HG03066 (cell line): ENCODE results near the gene RGS10.
A peak's percentile ranks its signal among the peaks of the same experiment; 100 is the strongest.

Experiments
- ATAC-seq: cut with Tn5 transposase; IDR thresholded peaks from one replicate; pipeline ENCODE4 v1.9.1; 2021; ENCODE audit warnings: low read depth; ENCODE audit not compliant: unreplicated experiment

RGS10 gene

DNA sequence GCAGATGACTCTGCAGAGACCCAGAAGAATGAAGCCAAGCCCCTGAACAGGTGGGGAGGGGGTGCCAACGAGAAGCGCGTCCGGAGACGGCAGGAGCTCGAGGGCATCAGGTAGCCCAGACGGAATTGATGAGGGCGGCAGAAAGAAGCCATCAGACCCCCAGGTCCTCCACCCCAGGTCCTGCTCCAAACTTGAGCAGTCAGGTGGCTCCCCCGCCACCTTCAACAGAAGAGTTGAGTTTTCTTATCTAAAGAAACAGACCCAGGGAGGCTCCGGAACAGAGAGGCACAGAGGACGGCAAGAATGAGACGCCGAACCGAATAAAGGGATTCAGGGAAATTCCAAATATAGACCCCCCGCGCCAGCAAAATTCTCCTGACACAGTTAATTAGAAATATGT, 22.2 kb downstream of the RGS10 start:
- ATAC-seq, result no peak

DNA sequence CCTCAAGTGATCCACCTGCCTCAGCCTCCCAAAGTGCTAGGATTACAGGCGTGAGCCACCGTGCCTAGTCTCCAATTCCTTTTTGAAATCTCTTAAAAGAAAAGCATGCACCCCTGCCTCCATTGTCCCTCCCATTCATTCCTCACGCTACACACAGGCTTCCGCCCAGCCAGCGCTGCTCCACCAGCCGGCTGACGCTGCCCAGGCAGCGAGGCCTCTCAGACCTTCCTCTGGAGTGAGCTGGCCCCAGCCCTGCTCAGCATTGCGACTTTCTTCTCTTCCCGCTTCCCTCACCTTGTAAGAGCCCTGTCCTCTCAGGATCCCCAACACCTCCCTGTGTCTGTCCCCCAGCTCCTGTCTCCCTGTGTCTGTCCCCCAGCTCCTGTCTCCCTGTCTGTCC, 23.6 kb downstream of the RGS10 start:
- no peak for ATAC-seq

DNA sequence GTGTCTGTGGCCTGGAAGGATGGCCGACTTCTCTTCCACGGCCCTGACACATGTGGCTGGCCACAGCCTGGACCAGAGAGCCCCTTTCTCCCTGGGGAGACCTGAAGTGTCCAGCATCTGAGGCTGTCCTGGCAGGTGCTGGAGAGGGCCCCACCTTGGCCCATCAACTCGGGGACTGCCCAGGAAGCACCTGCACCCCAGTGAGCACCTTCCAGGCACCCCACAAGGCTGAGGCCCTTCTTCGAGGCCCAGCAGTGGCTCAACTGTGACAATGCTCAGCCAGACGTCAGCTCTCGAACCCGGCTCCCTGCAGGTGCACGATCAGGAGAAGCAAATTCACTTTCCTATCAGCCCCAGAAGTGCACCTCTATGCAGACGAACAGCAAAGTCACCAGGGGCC, 24.3 kb downstream of the RGS10 start:
- peak; percentile 29 for ATAC-seq

DNA sequence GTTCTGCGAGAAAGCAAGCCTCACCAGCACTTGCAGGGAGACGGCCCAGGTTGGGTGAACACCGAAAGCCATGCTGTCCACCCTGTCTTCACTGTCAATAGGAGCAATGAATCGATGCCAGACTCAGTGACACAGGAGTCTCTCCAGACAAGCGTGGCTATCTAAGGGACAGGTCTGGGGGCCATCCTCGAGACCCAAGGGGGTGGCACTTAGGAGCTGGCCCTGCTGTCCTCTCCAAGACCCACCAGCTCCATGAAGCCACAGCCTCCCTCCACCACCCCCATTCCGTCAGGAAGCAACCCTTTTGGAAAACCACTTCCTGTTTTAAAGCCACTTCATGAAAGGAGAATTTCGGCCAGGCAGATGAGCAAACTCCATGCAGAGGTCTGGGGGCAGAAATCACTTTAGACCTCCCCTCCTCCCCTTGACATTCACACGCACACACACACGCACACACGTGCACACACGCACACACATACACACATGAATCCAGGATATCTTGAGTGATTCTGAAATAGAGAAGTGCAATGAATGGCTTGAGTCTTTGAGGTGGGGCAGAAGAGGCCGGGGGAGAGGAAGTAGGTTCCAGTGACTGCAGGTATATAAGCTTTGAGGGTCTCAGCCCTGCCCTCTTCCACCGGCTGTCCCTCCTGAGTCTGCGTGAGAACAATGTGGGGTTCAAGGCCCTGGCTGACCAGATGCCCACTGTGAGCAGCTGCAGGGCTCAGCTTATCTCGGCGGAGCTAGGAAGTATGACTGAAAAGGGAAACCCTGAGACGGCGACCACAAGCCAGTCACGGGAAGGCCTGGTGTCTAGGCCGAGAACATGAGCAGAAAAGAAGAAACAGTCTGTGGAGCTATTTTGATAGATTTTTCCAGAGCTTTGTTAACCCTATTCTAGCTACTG, 25.0 kb downstream of the RGS10 start:
- peak; percentile 59 for ATAC-seq

DNA sequence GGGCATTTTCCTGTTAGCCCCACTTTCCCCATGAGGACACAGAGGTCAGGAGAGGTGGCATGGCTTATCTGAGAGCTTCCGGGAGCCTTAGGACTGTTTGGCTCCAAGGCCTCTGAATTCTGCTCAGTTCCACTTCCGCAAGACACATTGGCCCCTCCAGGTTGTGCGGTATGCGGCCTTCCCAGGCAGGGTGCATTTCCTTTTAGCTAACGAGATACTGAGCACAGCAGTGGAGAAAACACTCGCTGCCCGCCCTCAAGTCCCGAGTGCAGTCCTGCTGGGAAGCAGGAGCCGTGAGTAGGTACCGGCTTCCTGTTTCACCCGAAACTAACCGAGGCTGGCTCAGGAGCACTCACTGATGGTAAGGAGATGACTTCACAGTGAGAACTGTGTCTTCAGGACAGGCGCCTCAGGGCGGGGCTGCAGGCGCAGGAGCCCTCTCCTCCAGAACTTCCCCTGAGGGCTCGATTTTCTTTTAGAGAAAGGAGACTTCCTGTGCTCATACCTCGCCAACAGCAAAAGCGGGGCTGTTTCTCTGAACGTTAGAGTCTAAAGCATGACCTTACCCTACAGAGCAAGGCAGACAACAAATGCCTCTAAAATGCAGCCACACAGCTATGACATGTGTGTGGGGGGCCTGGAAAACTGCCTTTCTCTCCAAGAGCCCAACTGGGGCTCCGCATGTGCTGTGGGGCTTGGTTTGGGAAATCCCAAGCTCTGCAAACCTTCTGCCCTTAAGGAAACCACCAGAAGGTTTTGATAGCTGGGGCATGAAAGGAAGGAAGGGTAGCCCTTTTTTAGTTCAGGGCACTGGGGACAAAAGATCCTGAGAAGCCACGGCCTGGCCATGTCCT, 25.9 kb downstream of the RGS10 start:
- ATAC-seq, result peak; percentile 69

DNA sequence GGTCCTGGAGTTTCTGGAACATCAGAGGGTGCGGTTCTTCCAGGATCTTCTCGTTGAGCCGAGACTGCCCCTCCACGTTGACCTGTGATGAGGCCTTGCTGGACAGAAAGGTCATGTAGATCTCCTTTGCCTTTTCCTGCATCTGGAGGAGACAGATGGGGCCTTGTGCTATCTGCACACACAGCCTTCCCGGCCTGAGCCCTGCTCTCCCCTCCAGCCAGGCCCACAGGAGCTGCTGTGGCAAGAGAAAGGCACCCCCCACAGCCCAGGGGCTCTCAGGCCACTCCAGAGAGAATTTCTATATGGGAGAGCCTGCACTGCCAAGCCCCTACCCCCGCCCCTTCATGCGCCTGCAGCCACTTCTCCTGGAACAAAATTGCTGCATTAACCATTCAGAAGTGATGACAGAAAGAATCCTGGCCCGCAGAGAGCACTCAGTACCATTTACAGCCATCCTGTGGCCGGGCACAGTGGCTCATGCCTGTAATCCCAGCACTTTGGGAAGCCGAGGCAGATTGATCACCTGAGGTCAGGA, 26.9 kb downstream of the RGS10 start:
- ATAC-seq, result no peak

DNA sequence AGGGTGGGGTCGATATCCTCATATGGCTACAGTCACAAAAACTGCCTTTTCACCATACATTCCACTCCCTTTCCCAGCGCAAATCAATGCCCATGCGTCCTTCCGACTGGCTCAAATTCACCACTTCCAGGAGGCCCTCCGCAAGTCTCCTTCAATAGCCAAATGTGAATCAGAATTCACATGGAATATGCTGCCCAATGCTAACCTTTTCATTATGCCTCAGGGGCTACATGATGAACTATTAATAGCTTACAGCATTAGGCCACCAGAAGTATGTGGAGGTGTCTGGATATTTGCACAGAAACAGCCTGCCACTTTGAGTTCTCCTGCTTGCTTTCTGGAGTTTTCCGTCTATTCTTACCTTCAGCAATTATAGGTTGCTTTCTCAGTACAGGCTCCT, 27.7 kb downstream of the RGS10 start:
- no peak for ATAC-seq

DNA sequence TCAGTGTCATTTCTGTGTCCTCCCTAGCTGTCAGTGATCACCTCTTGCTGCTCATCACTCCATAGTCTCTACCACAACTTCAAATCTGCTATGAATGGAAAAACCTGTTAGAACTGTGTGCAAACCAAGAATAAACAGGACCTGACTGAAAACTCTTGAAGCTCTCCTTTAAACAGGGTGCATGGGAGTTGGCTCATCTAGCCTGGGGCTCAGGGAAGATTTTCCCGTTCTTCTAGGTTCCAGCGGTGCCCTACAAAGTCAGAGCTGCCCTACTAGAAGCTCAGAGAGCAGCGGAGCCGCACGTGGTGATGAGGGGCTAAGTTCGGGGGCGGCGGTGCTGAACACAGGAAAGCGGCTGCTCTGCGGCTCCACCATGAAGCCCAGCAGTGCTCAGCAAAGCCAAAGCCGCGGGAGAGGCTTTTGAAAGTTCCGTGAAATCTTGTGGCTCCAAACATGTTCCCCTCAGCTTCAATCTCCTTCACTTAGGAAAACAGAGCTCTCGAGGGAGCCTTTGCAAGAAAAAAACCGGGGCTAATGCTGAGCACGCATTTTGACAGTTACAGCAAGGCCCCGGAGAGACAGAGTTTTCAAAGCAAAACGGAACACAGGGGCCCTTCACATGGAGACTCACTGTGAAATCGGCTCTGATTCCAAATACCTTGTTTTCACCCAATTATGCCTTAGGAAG, 30.5 kb downstream of the RGS10 start:
- ATAC-seq, result no peak

DNA sequence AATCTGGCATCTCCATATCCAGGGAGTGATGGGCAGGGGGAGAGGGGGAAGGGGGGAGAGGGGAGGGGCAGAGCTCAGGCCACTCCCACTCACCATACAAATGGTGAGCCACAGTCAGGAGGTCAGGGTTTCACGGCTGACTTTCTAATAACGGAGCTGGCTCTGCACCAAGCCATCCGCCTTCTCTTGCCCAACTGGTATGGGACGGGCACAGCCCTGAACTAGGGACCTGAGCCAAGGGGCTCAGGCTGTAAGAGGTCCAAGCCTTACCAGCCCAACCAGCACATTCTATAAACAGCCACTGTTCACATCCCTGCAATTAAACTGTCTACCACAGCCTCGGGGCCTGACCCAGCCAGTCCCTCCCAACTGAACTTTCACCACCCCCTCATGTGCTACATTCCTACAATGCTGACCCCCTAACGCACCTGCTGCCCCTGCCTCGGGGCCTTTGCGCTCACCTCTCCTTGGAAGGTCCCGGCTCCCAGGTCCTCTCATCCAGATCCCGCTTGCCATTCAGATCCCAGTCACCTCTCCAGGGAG, 32.5 kb downstream of the RGS10 start:
- ATAC-seq, result no peak

DNA sequence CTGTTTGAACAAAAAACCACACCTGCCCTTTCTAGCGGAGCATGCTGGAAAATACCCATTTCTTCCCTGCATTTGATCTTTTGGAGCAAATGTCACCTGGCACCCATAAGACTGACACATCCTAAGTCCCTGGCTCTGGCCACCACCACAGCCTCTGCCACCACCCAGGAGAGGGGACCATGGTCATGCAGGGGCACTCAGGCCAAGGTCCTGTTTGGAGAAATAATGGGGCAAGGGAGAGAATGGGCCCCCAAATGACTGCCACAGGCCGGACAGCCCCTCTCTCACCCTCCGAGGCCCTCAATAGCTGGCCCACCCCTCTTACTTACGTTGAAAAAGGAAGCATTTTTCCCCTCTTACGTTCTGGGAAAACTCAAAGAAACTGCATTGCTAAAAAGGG, 35.4 kb downstream of the RGS10 start:
- ATAC-seq, result no peak

DNA sequence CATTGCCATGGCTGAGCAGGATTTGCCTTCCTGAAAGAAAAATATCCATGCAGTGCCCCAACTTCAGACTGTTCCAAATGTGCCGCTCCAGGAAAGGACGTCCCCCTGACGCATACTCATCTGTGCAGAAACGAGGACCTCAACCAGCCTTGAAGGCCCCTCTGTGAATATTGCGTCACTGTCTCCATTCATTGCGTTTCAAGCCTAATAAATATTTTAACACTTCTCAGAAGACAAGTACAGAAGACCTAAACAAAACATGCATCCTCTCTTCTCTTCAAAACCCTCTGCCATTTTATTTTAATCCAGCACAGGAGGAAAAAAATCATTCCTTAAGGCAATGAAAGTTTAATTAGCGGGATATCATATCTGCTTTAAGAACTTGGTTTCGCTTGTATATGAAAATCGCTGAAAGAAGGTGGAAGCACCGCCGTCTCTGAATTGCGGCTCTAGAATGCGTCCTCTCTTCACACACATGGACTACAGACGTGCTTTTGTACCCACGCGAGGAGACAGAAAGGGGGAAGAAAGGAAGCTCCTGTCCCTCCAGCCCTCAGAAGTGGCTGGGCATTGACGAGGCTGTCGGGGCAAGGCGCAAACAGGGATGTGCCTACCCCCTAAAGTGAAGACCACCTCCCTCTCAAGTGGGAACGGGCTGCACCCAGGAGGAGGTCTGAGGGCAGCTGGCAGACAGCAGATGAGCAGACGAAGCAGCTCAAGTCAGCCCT, 36.8 kb downstream of the RGS10 start:
- no peak for ATAC-seq

DNA sequence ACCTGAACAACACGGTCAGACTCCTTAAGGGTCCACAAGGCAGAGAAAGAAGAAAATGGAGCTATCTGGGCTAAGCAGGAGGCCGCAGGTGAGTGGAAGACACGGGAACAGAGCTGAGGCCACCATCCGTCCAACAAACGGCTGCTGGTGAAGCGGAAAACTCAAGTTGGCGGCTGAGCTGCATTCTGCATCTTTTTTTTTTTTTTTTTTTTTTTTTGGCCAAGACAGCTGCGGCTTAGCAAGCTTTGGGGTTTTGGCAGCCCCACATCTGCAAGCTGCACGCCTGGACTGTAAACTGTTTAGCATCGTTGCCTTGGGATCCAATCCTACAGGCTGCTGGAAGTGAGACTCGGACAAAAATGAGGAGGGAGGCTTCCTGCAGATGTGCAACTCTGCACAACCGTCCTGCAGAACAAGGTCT, 37.4 kb downstream of the RGS10 start:
- no peak for ATAC-seq

DNA sequence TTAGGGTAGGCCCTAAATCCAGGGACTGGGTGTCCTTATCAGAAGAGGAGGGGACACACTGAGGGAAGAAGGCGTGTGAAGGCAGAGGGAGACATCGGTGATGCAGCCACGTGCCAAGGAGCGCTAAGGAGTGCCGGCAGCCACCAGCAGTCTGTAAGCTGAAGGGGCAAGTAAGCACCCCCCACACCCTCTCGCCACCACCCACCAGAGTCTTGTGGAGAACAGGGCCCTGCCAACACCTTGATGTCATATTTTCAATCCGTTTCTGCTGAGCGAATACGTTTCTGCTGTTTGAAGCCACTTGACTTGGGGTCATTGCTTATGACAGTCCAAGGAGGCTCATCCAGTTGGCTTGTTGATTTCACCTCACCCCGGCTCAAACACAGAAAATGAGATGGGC, 37.9 kb downstream of the RGS10 start:
- no peak for ATAC-seq

DNA sequence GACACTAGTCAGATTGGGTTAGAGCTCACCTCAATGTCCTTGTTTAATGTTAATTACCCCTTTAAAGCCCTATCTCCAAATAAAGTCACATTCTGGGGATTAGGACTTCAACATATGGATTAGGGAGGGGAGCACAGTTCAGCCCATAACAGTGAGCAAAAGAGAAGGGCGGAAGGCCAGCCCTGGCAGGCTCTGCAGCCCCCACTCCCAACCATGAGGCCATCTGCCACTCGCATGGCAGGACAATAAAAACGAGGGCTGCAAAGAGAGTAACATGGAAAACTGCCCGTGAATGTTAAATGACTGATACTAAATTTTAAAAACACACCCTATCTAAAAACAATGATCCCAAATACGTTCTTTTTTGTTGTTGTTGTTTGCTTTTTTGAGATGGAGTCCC, 38.7 kb downstream of the RGS10 start:
- ATAC-seq, result no peak

DNA sequence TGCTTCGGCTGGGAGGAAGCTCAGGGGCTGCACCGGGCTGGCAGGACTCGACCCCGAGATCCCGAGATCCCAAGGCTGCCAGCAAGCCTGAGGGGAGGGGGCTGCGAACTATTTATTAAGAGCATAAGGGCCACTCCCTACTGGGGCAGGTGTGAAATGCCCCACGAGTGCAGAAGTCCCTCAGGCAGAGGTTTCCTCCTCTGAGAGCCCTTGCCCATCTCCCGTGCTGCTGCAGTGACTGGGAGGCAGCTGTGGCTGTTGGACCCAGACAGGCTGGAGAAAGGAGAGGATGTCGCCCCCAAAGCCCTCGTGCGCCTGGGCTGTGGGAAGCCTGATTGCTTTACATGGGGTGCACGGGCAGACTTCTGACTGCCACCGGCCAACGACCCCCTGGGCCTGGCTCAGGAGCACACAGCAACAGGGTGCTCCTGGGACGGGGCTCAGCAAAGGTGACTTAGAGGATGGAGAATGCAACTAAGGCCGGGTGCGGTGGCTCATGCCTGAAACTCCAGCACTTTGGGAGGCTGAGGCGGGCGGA, 39.8 kb downstream of the RGS10 start:
- ATAC-seq, result peak; percentile 5

DNA sequence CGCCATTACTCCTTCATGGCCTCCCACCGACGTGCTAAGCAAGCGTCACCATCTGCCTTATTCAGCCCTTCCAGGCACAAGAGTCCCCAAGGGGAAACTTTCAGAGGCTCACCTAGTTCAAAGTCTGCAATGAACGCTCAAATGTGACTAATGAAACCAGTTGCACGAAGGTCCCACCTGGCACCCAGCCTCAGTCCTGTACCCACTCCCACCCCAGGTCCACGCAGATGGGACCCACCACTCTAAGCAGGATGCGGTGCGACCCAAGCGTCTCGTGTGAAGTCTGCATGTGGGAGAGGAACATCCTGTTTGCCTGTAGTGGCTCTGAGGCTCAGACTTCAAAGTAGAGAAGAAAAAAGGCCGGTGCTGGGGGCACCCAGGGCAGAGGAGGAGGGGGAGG, 40.3 kb downstream of the RGS10 start:
- peak; percentile 51 for ATAC-seq

DNA sequence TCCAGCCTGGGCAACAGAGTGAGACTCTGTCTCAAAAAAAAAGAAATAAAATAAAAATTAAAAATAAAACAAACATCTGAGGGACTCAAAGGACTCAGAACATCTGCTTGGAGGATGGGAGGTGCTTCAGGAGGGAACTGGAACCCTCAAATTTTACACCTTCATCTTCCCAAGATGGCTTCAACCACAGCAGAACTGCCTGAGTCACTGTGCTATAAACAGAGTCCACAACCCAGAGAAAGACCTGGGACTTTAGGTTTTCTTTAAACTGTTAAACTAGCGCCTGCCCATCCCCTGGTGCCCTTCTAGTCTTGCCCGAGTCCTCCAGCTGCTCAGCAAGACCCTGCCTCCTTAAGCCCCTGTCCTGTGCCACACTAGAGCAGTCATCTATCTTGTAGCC, 40.8 kb downstream of the RGS10 start:
- ATAC-seq, result no peak

DNA sequence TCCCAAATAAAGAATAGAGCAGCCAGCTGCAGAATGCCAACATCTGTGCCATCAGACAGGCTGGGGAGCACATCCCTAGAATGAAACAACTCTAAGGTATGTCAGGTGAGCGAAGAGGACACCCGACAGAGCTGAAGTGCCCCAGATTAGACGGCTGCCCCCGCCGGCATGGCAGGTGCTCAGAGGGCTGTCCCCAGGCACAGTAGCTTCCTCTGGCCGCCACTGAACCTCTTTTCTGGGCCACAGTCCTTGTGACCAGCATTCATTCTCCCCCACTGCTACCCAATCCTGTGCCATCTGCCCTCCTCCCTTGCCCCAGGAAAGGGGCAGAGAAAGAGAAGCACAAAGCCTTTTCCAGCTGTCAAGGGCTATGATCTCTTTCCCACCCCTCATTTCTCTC, 41.7 kb downstream of the RGS10 start:
- ATAC-seq, result no peak

DNA sequence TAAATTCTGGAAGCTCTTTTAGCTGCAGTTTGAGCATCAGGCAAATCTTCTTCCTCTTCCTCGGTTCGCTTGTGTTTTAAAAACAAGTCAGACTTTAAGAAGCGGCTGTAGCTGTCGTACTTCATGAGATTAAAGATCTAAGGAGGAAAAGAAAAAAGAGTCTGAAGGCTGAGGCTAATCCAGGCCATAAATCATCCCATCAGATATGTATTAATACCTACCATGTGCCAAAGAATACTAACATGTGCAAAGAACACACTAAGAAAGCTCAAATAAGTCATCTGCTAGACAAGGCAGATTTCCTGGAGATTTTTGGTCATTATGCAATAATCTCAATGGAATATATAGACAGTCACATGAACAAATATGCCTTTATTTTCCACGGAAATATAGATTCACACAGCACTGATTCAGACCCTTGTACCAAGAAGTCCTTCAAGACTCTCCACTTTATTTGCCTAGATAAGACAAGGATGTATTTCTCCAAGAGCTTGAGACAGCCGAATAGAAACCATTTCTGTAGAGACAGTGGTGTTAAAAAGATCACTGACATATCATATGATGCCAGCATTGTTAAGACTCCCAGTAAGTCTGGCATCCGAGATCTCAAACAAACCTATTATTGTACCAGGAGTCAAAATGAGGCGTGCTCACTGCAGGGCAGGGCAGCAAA, 42.3 kb downstream of the RGS10 start:
- ATAC-seq, result no peak
